HEK293T (cell line): Measurements from ENCODE around the gene FBXL4.

Experiments used
- CTCF ChIA-PET: fragments of 350-600 bp; formaldehyde crosslinking; extraction: SDS; loops from one replicate; lab custom pipeline; 2021; ENCODE audit warnings: antibody characterized with exemption, inconsistent platforms; lab: Yijun Ruan, JAX
- POLR2A ChIA-PET: fragments of 350-600 bp; formaldehyde crosslinking; extraction: SDS; loops from one replicate; lab custom pipeline; 2020; ENCODE audit warnings: antibody characterized with exemption, inconsistent platforms; lab: Yijun Ruan, JAX
- DNase-seq: peaks from one replicate; pipeline ENCODE4 v3.0.0; 2012; ENCODE audit warnings: mixed read lengths; ENCODE audit errors: extremely low spot score
- ARNT ChIP-seq: fragments of 450-650 bp; IDR thresholded peaks from 2 replicates; pipeline ENCODE4 v1.6.1; 2017; ENCODE audit warnings: mild to moderate bottlenecking
- BHLHE40 ChIP-seq: fragments of 450-650 bp; IDR thresholded peaks from 2 replicates; pipeline ENCODE4 v1.6.1; 2016; ENCODE audit warnings: mild to moderate bottlenecking, moderate library complexity, borderline replicate concordance
- CTBP1 ChIP-seq: fragments of 450-650 bp; IDR thresholded peaks from 2 replicates; pipeline ENCODE4 v1.6.1; 2016; ENCODE audit warnings: borderline replicate concordance
- ELF4 ChIP-seq: fragments of 450-650 bp; IDR thresholded peaks from 2 replicates; pipeline ENCODE4 v1.6.1; 2017; ENCODE audit warnings: antibody characterized with exemption
- FOXA1 ChIP-seq: fragments of 450-650 bp; IDR thresholded peaks from 2 replicates; pipeline ENCODE4 v1.6.1; 2016; ENCODE audit warnings: mild to moderate bottlenecking
- FOXK2 ChIP-seq: fragments of 450-650 bp; IDR thresholded peaks from 2 replicates; pipeline ENCODE4 v1.6.1; 2016; ENCODE audit warnings: mild to moderate bottlenecking
- FOXM1 ChIP-seq: fragments of 450-650 bp; IDR thresholded peaks from 2 replicates; pipeline ENCODE4 v1.6.1; 2017; ENCODE audit warnings: mild to moderate bottlenecking, borderline replicate concordance
- HDGF ChIP-seq: fragments of 450-650 bp; IDR thresholded peaks from 2 replicates; pipeline ENCODE4 v1.6.1; 2017; ENCODE audit warnings: antibody characterized with exemption, borderline replicate concordance
- L3MBTL2 ChIP-seq: fragments of 450-650 bp; conservative IDR thresholded peaks from 2 replicates; pipeline ENCODE4 v1.6.1; 2016; ENCODE audit warnings: mild to moderate bottlenecking
- LEF1 ChIP-seq: fragments of 450-650 bp; IDR thresholded peaks from 2 replicates; pipeline ENCODE4 v1.6.1; 2017; ENCODE audit warnings: mild to moderate bottlenecking, borderline replicate concordance
- NFRKB ChIP-seq: fragments of 450-650 bp; IDR thresholded peaks from 2 replicates; pipeline ENCODE4 v1.6.1; 2016; ENCODE audit warnings: mild to moderate bottlenecking, moderate library complexity
- SP1 ChIP-seq: fragments of 450-650 bp; IDR thresholded peaks from 2 replicates; pipeline ENCODE4 v1.6.1; 2017
- SUZ12 ChIP-seq: fragments of 450-650 bp; IDR thresholded peaks from 2 replicates; pipeline ENCODE4 v1.6.1; 2016; ENCODE audit warnings: mild to moderate bottlenecking
- TARDBP ChIP-seq: fragments of 450-650 bp; IDR thresholded peaks from 2 replicates; pipeline ENCODE4 v1.6.1; 2016
- ZNF384 ChIP-seq: fragments of 450-650 bp; IDR thresholded peaks from 2 replicates; pipeline ENCODE4 v1.6.1; 2016
- TF ChIP-seq, protein P1 (sequence below): fragments of 450-650 bp; IDR thresholded peaks from 2 replicates; pipeline ENCODE4 v1.6.1; 2016

The FBXL4 gene

DNA sequence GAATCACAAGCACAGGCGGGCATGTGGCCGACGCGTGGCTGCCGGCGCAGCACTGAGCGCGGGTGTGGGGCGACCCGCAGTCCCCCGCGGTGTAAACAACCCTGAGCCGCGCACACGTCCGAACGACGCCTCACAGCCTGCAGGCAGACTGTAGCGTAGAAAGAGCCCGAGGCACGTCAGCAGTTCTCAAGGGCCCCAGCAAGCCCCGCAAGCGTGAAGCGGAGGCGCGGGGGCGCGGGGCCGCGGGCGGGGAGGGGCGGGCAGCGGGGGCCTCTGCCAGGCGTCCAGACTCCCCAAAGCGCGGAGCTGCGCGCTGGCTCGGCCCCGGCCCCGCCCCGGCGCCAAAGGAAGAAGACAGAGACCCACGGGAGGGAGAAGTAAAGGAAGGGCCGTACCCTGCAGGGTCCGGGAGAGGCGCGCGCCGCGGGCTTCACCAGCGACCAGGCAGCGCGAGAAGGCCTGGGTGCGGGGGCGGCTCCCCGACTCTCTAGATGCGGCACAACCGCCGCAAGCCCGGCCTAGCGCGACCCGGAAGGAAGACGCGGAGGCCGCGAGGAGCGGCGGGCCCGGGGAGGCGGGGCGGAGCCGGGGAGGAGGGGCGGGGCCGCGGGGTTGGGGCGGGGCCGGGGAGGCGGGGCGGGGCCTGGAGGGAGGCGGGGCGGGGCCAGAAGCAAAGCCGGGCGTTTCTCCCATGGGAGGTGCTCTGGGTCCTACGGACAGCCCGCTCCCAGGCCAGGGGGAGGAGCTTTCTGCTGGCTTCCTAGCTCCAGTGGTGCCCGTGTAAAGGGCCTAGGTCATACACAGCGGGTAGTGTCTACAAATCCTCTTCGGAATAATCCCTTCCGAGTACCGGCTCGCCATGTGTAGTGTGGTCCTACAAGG is at the start of gene FBXL4:
Gene FBXL4 (minus strand): TSS at position 536 of the 882 bp plus-strand sequence. CDS start 20,958 bp downstream, outside the sequence.
- peak; percentile 94 for DNase-seq
- TF ChIP-seq ELF4 (0 out of 2 replicates have a peak, but pooled peaks have one; percentile 17), L3MBTL2 (peak; percentile 1; the same call in 1 of the 2 replicates), FOXM1 (no peak)
- ChIA-PET POLR2A (interaction anchor here (0.6 to 1.8 kb wide), 8 partner anchors 8 to 687 kb away, joined by 3 to 8 read pairs (median 4); partner anchors contain the start of gene POU3F2), CTCF (no interaction called here)

DNA sequence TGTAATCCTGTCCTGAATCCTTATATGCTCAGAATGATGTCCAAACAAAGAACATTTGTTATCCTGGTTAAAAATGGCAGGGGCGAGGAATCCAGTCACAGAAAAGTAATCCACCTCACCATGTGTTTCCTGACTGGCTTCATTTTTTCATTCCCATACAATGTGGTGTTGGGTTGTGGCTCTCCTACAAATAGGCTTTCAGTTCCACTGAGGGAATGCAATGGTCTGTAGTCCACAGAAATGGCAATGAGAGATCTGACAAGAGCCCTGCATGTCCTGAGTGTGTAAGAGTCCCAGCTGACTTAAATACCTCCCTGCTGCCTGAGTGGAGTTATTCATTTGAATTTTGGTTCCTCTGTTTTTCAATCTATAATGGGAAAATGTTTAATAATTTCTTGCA is 47.4 kb upstream of the FBXL4 start:
- CTCF ChIA-PET, result no interaction called here
- POLR2A ChIA-PET, result no interaction called here
- no peak for DNase-seq
- no peak for TF ChIP-seq FOXK2
- TF ChIP-seq ZNF384, result no peak
- no peak for TF ChIP-seq BHLHE40
- no peak for TF ChIP-seq FOXA1
- TF ChIP-seq SP1, result no peak
- TF ChIP-seq TARDBP, result no peak
- TF ChIP-seq ELF4, result no peak
- TF ChIP-seq CTBP1, result no peak

DNA sequence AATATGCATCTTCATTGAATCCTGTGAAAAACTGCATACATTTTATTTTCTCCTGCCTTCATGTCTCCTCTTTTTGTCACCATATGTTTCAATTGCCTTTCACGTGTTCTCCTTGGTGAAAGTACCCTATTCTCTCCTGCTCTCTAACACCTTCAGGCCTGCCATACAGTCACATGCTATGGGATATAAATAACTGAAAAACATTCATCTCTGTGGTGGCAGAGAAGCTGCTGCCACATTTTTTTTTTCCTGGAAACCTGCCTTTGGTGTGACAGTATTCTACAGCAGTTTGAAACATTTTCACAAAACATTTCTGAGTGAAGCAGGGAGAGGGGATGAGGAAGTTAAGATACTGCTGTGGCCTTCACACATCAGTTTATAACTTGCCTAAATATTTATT is 44.8 kb upstream of the FBXL4 start:
- DNase-seq, result no peak
- ChIA-PET POLR2A (no interaction called here), CTCF (no interaction called here)
- TF ChIP-seq, protein P1, sequence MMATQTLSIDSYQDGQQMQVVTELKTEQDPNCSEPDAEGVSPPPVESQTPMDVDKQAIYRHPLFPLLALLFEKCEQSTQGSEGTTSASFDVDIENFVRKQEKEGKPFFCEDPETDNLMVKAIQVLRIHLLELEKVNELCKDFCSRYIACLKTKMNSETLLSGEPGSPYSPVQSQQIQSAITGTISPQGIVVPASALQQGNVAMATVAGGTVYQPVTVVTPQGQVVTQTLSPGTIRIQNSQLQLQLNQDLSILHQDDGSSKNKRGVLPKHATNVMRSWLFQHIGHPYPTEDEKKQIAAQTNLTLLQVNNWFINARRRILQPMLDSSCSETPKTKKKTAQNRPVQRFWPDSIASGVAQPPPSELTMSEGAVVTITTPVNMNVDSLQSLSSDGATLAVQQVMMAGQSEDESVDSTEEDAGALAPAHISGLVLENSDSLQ, result no peak
- TF ChIP-seq NFRKB (no peak), FOXA1 (no peak), SUZ12 (no peak), CTBP1 (no peak), HDGF (no peak), TARDBP (no peak), ARNT (no peak), ELF4 (no peak), LEF1 (no peak), L3MBTL2 (no peak), SP1 (no peak), BHLHE40 (no peak)

DNA sequence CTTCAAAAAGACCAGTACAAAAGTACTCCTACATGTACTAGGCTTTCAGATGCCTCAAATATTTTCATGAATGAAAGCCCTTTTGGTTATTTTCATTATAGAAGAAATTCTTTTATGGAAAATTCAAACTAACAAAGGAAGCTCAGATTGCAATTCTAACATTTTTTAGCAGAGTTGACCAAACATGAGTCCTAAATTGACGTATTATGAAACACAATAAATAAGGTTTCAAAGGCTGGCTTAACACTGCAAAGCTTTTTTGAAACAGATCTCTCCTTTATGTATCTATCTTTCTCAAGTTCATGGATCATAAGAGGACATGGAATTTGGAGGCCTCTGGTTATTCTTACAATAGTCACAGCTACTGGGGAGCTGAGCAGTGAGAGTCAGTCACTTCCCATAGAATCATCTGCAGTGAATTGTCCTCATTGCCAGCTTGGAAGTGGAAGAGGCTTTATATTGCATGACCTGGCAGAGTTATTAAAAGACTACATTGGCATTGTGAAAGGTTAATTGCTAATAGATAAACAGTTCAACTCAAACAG is 38.4 kb upstream of the FBXL4 start:
- CTCF ChIA-PET, result no interaction called here

DNA sequence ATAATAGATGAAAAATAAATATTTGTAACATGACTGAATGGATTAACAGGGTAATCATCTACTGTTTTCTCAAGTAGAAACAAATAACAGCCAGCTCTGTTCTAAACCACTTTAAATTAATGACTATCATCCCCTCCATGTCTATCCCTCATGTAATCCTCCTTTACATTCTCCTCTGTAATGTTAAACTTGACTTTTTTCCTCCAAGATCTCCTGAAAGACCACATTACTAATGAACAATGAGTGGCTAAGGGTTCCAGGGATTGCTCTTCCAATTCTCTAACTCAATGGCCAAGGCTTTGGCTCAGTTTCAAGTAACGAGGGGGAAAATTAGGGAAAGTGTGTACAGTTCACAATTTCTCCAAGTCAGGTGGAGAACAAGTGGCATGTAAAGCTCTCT is 37.6 kb upstream of the FBXL4 start:
- CTCF ChIA-PET, result no interaction called here
- no peak for DNase-seq
- POLR2A ChIA-PET, result no interaction called here
- TF ChIP-seq CTBP1, result no peak
- no peak for TF ChIP-seq ELF4
- TF ChIP-seq HDGF, result no peak
- TF ChIP-seq BHLHE40, result no peak
- TF ChIP-seq L3MBTL2, result no peak
- TF ChIP-seq LEF1, result no peak

More for the DNA sequence above, 38.4 kb upstream of the FBXL4 start:
- no peak for DNase-seq
- POLR2A ChIA-PET, result no interaction called here
- TF ChIP-seq SUZ12 (no peak), L3MBTL2 (no peak), FOXA1 (no peak), HDGF (no peak), TARDBP (no peak), LEF1 (no peak), CTBP1 (no peak), ELF4 (no peak), BHLHE40 (no peak), ZNF384 (no peak), NFRKB (no peak), ARNT (no peak), SP1 (no peak), FOXM1 (no peak)
- TF ChIP-seq, protein P1, result no peak

DNA sequence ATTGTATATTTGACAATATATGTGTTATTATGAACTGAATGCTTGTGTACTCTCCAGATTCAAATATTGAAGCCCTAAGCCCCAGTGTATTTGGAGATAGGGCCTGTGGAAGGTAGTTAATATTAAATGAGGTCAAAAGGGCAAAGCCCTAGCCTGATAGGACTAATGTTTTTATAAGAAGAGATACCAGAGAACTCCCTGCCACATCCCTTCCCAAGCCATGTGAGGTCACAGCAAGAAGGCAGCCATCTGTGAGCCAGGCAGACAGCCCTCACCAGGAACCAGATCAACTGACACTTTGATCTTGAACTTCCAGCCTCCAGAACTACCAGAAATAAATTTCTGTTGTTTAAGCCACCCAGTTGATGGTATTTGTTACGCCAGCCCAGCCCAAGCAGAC is 36.4 kb upstream of the FBXL4 start:
- ChIA-PET CTCF (no interaction called here), POLR2A (no interaction called here)
- TF ChIP-seq BHLHE40, result no peak
- no peak for TF ChIP-seq NFRKB
- TF ChIP-seq FOXA1, result no peak
- no peak for TF ChIP-seq ARNT
- no peak for TF ChIP-seq FOXM1
- no peak for TF ChIP-seq ELF4
- TF ChIP-seq LEF1, result no peak
- no peak for TF ChIP-seq HDGF
- TF ChIP-seq CTBP1, result no peak
- no peak for TF ChIP-seq ZNF384
- no peak for TF ChIP-seq L3MBTL2
- no peak for TF ChIP-seq SP1
- TF ChIP-seq SUZ12, result no peak
- no peak for TF ChIP-seq TARDBP
- TF ChIP-seq FOXK2, result no peak
- TF ChIP-seq, protein P1, result no peak
- no peak for DNase-seq
